ENCODE measurements around the gene MYLK. TPM values are rescaled to one million over a fixed set of nuclear protein-coding genes. Genes with fewer than 3 reads are reported as not detected.
"Not testable (repeated sequence)": the region's sequence is repeated elsewhere in the genome, so short reads cannot be mapped to it uniquely, and the experiment has no call there.

The MYLK gene
- total RNA-seq, 1 experiment from 2014 or later: 75.9 TPM

DNA sequence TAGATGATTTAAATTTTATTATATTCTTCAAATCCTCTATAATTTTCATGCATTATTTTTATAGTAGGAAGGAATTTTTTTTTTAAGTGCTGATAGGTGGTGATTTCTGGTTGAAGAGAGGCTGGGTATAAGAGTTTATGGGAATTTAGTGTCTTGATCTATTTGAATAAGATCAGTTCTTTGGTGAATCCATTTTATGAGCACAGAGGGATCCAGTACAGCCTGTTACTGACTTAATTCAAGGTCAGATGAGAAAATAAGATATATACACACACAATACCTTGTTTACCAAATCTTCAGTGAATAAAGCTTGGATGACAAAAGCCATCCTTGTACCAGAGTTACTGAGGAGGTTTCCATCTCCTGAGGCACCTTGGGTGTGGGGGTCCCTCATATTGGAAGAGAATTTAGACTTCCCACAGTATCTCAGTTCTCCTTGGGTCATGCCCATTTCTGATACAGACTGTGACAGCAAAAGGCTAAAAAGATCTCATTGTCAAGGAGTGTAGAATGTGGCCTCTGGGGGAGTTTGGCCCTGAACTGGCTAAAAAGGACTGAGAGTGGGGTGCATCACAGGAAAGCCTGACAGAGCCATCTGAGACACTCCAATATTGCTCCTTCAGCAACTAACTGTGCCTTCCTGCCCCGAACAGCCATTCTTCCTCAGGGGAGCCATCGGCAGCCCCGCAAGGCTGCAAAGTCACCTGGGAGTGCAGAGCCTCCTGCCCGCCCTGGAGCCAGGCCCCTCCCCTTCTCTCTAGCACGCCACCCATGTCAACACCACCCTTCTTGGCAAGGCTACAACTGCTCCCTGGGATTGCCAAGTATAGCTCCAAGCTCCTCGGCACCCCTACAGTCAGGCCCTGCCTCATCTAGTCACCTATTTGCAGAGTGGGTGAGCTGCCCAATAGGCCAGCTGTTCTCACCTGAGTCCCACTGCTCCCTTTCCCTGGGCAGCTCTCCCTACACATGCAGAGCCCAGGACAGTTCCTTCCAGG is 256.2 kb downstream of the MYLK start:
- no peak for DNase-seq (ENCODE audit: low read depth)

DNA sequence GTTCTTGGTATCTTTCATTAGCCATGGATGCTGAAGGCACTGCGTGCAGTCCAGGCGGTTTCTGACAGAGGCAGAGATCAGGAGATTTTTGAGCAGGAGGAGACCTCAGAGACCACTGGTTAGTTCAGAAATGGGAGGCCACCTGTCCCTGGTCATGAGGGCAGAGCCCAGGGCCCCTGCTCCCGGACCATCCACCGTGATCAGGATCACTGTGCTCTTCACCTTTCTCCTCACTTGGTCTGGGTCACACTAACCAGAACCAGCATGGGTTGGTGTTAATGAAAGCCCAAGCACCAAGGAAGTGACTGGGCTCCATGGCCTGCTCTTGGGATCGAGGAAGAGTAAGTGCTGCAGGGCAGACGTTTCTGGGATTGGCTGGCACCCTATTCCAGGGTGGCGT is 257.3 kb downstream of the MYLK start:
- no peak for DNase-seq (ENCODE audit: low read depth)

DNA sequence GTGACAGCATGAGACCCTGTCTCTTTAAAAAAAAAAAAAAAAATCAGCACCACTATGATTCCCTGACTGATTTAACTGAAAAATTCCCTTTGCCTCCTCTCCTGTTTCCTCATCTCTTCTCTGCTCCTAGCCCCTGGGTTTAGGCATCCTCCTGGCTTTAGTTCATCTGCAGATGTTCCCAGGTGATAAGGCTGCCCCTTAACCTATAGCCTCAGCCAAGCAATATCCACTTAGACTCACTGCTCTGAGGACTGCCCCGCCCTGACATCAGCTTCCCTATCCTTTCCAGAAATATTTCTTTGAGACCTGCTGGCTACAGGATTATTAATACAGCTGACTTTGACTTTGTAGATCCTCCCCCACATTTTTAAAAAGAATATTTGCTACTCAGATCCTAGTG is 259.8 kb downstream of the MYLK start:
- DNase-seq (ENCODE audit: low read depth): no peak

DNA sequence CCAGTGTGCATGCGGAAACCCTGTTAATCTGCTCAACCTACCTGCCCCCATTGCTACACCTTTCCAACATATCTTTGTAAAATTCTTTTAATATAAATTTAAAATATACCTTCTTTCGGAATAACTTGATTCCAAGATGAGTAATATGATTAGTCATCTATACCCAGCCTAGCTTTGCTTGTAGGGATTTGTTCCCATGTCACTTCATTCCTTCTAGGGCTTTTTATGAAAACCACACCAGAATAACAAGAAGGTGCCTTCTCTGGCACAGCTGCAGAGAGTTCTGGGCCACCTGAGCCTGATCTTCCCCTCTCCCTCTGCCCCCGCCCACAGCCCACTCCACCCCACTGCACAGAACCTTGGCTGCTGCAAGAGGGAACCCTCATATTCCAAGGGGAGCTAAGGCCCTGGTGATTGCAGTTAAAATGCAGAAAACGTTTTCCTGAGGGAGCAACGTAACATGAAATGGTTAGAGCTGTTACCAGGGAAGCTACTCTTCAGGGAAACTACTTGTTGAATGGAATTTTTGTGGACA is 260.7 kb downstream of the MYLK start:
- peak; percentile 28 for DNase-seq (ENCODE audit: low read depth)

DNA sequence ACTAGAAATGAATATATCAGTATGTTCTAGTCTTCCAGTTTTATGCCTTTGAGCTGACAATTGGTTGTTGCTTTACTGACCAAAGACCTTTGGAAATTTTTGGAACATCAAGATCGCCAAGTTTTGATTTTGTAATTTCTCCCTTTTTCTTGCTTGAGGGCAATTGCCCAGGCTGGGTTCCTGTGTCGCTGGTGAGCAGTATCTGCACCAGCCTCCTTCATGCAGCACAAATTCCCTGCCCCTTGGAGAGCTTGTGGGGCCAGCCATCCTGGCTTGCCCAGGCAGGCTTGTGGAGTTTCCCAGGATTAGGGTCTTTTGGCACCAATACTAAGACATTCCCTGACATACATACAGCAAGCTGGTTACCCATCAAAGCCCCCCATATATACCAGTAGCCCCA is 261.4 kb downstream of the MYLK start:
- DNase-seq (ENCODE audit: low read depth): no peak

DNA sequence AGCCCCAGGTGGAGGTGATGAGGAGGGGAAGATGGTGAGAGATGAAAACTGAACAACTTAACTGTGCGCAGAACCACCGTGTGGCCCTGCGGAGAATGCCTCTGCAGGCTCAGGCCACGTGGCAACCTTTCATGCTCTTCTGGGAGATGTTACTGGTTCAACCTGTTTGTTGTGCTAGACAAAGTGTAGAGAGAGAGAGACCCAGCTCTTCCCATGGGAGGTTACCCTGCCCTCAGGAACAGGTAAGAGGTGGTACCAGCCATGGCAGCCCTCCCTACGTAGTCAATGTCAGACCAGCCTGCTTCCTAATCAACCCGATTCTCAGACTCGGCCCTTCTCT is 262.3 kb downstream of the MYLK start:
- DNase-seq (ENCODE audit: low read depth): no peak

DNA sequence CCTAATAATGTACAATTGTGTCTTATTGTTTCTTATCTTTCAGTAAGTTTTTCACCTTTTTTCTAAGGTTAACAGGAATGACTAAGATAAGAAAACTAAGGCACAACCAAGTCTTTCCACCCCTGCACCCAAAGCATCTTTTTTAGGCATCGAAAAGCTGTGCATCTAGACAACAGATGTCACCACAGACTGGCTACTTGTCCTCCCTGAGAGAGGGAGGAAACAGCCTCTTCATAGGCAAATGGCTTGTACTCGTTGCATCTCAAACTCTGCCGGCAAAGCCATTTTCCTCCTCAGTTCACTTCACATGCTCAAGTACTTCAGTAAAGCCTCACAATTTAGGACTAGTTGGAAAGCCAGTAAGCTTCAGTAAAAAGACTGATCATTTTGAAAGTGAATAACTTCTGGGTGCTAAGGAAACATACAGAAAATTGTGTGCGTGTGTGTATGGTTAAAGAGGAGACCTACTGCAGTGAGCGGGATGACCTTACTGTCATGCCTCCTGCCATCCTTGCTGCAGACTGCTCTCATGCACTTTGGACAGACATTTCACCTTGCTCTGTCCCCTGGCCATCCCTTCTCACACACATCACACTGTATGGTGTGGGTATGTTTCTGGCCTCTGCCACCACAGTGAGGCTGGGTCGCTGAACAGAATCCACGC is 262.8 kb downstream of the MYLK start:
- DNase-seq (ENCODE audit: low read depth): no peak

DNA sequence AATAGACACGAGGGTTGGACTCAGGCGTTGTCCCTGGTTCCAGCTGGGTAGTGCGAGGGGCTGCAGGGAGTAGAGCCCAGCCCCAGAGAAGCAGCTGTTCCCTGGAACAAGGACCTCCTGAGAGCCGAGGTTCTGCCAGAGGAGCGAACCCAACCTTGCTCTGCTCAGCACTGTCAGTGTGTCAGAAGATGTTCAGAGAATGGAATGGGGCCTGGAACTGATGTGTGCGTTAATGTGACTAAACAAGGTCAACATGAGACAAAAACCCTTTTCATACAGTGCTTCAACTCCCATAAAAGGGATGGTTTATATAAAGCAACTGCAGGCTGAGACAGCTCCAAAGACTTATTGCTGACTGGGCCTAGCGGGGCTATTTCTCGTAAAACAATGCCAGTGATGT is 263.8 kb downstream of the MYLK start:
- DNase-seq (ENCODE audit: low read depth): no peak

DNA sequence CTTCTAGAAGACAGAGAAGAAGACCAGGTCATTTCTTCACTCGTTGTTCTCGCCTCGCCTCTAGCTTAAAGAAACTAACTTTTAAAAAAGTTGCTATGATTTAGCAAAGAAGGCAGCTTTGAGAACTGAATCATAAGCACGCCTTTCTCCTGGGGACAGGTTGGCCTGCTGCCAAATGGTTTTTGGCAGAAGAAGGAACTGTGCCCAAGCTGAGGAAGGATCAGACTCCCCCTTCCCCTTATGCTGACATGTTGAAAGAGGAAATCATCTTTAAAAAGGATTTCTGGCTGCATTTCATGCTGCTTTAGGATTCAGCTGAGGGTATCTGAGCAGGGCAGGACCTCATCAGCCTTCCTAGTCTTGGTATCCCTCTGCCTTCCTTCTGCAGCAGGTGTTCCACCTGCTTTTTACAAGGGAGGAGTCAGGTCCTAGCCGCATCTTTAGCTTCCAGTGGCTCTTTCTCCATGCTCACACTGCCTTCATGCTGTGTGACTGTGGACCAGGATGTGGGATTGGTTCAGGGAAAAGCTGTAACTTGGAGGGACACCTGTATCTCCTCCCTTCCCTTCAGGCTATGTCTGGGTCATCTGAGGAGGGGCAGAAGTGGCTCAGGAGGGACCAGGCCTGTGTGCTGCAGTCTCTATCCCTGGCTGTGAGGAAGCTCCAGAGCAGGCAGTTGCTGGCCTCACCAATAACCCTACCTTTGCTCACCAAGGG is 265.2 kb downstream of the MYLK start:
- DNase-seq (ENCODE audit: low read depth): peak; percentile 63

DNA sequence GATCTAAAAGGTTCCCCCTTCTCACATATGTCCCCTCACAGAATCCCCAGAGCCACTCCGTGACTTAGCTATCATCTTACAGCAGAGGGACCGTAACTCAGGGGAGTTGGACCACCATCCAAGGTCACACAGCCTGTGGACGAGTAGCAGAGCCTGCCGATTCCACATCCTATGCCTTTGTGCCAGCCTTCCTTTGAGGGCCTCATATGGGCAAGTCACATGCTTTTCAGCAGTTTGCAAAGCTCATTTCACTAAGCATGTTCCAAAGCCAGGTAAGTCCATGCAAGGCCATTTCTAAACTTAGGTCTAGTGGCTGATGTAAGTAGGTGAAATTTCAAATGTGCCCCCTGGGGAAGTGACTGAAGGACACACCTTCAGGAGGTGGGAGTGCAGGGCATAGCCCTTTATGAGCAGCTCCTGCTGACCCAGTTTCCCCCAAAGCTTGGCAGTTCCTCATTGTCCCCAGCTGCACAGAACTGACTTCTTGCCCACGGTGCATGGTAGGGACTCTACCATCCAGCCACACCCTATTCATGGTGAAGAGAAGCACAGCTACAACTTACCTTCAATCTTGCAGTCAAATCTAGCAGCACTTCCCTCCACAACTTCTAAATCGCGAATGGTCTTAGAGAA is 265.9 kb downstream of the MYLK start:
- no peak for DNase-seq (ENCODE audit: low read depth)

DNA sequence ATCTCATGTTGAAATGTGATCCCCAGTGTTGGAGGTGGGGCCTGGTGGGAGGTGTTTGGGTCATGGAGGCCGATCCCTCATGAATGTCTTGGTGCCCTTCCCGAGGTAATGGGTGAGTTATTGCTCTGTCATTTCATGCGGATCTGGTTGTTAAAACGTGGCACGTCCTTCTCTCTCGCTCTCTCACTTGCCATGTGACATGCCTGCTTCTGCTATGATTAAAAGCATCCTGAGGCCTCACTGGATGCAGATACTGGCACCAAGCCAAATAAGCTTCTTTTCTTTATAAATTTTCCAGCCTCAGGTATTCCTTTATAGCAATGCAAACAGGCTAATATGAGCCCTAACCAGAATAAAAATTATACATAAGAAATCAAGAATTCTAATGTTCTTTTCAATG is 267.5 kb downstream of the MYLK start:
- DNase-seq (ENCODE audit: low read depth): no peak

DNA sequence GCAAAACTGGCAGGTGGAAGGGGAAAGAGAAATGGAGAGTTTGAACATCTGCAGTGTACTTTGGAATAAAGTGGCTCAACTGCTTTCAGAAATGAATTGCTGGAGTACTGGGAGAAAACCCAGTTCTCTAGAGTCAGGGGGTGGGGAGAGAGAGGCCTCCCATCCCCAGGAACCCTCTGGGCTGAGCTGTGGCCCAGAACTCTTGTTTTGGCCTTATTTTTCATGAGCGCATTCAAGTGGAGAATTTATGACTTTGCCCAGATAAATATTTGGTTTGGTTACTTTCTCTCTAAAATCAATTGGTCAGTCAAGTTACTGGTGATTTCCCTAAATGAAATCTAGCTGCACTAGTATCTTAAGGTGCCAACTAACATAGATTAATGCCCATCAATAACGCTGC is 270.6 kb downstream of the MYLK start:
- DNase-seq (ENCODE audit: low read depth): no peak

DNA sequence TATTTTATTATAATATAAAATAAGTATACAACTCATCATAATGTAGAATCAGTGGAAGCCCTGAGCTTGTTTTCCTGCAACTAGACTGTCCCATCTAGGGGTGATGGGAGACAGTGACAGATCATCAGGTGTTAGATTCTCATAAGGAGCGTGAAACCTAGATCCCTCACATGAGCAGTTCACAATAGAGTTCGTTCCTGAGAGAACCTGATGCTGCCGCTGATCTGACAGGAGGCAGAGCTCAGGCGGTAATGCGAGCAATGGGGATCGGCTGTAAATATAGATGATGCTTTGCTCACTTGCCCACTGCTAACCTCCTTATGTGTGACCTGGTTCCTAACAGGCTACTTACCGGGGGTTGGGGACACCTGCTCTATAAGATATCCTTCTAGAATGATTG is 272.5 kb downstream of the MYLK start:
- not testable (repeated sequence) for DNase-seq (ENCODE audit: low read depth)

DNA sequence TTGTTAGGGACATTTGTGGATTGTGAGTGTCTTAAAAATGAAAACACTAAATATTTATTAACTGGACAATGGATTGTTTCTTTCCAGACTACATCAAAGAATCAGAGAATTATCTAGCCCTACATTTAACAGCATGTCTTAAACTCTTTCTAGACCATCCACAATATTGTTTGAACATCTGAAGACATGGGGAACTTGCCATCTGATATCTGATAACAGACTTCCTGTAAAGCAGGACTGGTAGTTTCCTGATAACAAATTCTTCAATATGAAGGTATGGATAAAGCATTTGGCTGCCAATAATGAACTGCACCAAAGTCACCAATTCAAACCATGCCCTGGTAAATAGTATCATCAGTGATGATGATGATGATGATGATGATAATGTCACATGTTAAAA is 273.1 kb downstream of the MYLK start:
- no peak for DNase-seq (ENCODE audit: low read depth)

DNA sequence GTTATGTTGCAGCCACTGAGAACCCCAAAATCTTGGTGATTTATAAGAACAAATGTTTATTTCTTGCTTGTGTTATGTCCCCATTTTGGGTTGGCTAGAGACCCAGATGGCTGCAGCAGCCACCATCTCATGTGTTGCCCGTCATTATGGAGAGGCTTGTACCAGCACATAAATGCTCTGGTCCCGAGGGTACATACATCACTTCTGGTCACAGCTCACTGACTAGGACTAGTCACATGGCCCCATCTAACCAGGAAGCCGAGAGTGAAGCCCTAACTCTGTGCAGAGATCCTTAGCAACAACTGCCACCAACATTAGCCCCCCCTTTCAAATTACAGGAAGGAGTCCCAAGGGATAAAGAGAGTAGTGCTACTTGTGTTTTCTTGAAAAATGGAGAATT is 273.8 kb downstream of the MYLK start:
- DNase-seq (ENCODE audit: low read depth): no peak

DNA sequence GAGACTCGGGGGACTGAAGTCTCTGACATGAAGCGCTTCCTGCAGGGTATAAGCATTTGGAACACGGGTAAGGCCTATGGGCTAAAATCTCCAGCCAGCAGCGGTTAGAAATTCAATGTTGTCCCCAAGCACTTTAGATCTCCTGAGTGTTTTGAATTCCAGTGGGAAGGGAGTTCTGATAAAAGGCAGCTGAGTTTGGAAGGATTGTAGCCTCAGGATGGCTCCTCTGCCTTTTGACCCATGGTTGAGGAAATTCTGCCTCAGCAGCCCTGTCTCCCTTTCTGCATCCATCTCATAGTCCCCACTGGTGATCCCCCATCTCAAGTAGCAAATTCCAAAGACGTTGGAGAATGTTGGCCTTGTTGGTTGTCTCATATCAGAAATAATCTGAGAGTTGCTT is 275.1 kb downstream of the MYLK start:
- DNase-seq (ENCODE audit: low read depth): no peak

DNA sequence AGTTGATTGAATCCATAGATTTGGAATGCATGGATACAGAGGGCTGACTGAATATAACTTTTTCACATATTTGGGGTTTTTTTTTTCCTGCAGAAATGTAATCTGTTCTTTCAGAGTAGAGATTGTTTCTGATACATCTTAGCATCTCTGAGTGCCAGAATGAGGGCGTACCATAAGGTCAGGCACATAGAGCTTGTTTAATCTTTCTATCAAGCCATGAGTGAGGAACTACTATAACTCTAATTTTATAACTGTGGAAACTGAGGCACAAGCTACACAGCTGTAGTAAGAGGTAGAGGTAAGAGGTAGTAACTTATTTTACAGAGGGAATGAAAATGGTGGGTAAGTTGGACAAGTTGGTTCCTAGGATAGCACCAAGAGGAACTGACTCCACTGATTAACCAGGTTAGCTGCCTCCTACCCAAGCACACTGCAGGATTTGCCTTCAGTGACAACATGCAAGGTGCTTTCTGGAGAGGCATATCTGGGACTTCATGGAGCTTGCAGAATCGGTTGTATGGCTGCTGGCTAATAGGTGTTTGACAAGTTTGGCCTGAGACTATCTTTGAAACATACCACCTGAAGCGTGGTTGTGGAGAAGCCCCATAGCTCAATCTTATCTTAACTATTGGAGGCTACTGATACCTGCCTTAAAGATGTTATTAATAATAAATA is 275.7 kb downstream of the MYLK start:
- no peak for DNase-seq (ENCODE audit: low read depth)

DNA sequence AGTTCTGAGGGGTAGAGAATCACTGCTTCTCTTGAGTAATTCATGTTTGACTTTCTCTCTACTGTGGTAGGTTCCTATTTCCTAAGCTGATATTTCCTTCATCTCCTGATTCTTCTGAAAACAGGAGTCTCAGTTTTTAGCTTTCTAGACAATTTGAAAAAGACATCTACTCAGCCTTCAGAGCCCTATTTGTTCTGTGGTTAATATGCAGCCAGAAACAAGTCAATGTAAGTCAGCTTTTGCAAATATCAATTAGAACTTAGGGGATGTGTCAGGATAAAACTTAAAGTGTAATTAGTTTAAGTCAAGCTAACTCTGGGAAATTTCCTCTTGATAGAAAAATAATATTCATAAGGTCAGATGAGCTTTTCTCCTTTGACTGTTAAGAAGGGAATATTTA is 277.6 kb downstream of the MYLK start:
- DNase-seq (ENCODE audit: low read depth): no peak

DNA sequence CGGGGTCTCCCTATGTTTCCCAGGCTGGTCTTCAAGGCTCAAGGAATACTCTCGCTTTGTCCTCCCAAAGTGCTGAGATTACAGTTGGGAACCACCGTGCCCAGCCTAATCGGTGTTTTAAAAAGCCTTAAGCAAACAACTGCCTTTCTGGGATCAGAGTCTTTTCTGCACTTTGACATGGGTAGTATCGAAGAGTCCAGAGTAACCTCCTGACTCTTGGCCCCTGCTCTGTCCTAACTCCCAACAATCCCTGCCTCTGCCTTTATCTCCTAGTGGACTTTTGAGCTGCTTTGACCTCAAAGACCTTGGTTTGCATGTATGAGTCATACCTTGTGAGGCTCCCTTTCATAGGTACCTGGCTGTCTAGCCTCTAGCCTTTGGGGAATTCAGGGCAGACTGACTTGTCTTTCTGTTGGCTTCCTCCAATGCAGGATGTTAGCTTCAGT is 278.3 kb downstream of the MYLK start:
- peak; percentile 56 for DNase-seq (ENCODE audit: low read depth)

DNA sequence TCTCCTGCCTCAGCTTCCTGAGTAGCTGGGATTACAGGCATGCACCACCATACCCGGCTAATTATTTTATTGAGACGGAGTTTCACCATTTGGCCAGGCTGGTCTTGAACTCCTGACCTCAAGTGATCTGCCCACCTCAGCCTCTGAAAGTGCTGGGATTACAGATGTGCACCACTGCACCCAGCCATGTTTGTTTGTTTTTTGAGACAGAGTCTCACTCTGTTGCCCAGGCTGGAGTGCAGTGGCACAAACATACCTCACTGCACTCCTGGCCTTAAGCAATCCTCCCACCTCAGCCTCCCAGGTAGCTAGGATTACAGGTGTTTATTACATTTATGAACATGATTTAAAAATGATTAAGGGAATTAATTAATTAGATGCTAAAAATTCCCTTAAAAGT is 281.0 kb downstream of the MYLK start:
- DNase-seq (ENCODE audit: low read depth): not testable (repeated sequence)

DNA sequence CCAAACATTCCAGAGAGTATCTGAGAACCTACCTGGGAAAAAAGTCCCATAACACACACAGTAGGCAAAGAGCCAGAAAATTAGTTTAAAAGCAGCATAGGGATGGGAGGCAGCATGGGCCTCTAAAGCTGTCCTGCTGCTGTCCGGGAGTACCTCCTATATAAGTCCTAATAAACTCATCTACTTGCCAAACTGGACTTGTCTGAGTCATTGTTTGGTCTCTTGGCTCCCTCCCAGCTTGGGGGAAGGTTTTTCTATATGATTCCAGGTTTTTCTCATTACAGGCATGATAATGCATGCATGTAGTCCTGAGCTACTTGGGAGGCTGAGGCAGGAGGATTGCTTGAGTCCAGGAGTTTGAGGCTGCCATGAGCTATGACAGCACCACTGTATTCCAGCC is 281.8 kb downstream of the MYLK start:
- peak; percentile 44 for DNase-seq (ENCODE audit: low read depth)
